GM21526 (cell line): ENCODE measurements around the gene STRADA.

ENCODE experiments used
- ATAC-seq: cut with Tn5 transposase; IDR thresholded peaks from one replicate; pipeline ENCODE4 v1.9.1; 2021; ENCODE audit warnings: moderate library complexity; ENCODE audit not compliant: unreplicated experiment, low FRiP score

STRADA gene

DNA sequence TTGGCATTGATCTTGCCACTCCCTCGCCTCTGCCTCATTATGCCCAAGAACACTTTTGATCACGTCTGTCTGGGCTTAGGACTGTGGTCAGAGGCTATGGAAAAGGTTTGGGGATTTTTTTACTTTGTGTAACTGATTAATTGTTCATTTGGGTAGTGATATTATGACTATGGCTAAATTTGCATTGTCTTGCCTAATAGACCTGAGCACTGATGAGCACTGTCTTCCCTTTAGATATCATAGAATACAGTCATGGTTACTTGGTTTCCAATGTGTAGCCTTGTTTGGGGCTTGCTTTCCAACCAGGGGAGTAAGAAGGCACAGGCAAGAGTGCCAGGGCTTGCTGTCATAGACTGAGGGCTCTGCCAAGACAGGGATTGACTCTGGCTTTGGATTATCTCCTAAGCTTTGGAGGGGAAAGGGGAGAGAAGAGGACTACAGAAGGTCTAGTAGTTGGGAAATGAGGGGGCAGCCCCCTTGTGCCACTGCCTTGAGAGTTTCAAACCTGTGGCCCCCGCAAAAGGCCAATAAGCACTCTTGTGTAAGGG is 55.4 kb downstream of the STRADA start:
- ATAC-seq, result no peak

DNA sequence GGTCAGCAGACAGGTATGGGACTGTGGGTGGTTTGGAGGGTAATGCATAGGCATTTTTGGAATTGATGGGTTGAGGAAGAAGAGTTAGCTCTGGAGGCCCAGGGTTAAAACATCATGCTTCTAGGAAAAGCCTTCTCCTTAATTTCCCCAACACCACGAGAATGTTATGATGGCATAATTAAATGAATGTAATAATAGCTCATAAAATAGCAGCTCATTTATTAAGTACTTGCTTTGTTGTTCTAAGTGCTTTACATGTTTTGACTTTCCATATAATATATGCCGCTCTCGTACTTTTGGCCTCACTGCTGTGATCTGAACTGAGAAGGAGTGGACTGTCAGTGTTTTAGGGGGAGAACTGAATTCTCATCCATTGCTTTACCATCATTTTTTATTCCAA is 56.0 kb downstream of the STRADA start:
- no peak for ATAC-seq

DNA sequence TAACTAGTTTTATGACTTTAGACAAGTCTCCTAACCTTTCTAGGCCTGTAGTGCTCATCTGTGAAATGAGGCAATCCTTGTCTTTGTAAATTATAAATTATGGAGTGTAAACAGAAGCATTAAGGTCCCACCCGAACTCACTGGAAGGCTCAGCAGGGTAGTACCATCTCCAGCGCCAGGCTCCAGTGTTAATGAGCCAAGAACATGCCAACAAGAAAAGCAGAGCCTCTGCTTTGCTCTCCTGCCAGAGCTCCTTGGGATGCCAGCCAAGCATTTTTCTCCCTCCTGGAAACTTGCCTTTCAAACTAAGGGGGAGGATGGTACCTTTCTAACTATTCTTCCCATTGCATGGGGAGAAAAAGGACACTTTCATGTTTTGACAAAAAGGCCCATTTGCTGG is 56.6 kb downstream of the STRADA start:
- ATAC-seq, result no peak

DNA sequence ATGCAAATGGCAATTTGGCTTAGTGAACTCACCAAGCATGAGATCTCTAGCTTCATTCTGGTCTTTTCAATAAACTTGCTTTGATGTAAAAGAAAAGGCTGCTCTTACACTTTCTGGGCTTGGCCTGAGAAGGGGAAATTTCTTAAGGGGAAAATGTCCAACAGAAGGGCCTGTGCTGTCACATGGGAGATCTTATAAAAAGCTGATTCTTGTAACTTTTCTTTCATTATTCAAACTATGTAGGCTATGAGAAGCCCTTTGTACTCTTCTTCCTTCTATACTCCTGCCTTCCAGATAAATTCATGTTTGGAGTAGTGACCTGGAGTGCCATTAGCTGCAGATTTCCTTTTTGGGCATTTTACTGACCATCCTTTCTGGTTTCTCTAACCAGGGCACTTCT is 58.6 kb downstream of the STRADA start:
- ATAC-seq, result no peak

DNA sequence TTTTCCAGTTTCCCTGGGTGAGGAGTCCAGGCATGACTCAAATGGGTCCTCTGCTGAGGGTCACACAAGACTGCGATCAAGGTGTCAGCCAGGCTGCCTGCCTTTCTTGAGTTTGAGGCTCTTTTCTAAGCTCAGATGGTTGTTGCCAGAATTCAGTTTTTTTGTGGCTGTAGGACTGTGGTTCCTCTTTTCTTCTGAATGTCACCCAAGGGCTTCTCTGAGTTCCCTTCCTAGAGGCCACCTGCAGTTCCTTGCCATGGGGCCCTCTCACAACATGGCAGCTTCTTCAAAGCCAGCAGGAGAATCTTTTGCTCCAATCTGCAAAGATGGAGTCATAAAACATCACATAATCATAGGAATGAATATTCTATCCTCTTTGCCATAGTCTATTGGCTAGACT is 59.2 kb downstream of the STRADA start:
- no peak for ATAC-seq

DNA sequence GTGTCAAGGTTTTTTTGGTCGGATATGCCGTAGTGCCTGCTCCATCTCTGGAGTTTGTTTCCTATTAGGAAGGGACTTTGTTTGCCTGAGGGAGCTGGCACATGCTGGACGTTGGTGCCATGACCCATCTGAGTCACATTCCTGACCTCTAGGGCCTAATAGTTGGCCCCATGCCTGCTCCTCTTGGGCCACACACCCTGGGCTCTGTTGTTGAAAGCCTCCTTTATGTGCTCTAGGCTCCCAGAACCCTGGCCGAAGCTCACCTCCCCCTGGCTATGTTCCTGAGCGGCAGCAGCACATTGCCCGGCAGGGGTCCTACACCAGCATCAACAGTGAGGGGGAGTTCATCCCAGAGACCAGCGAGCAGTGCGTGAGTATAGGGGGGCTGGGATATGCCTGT is 60.1 kb downstream of the STRADA start:
- no peak for ATAC-seq

DNA sequence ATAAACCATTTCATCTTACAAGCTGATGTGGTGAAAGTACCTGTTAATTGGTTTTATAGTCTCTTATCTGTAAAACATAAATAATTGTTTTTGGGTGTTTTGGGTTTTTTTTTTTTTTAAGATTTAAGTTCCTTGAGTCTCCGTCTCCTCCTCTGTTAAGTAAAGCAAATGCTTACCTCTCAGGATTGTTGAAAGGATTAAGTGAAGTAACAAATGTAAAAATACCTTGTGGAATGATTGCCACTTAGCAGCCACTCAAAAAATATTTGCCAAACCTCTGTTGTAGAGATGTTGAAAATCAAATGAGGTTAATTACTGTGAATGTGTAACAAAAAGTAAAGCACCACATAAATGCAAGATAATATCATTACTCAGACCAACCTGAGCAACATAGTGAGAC is 60.9 kb downstream of the STRADA start:
- ATAC-seq, result no peak

GRCh38 chr17:63679214-63679613 is 62.4 kb downstream of the STRADA start:
- no peak for ATAC-seq

GRCh38 chr17:63676584-63676983 is 65.0 kb downstream of the STRADA start:
- no peak for ATAC-seq

- no peak for ATAC-seq
Measured at GRCh38 chr17:63675607-63676546, 65.7 kb downstream of the STRADA start.

GRCh38 chr17:63675231-63675606 is 66.4 kb downstream of the STRADA start:
- no peak for ATAC-seq

DNA sequence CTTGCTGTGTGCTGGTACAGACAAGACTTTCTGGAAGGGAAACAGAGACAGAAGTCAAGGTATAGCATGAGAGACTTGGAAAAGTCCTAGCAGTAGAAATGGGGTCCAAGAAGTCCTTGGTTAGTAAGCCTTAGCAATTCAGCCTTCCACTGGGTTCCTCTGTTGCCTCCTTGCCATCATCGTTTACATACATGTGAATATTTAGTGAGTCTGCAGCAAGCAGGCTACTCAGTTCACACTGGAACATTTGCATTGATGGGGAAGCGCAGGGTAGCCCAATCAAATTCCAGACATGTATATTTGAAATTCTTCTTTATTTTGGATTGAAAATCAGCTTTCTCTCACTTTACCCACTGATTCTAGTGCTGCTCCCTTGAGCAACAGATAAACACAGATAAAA is 68.7 kb downstream of the STRADA start:
- ATAC-seq, result no peak

DNA sequence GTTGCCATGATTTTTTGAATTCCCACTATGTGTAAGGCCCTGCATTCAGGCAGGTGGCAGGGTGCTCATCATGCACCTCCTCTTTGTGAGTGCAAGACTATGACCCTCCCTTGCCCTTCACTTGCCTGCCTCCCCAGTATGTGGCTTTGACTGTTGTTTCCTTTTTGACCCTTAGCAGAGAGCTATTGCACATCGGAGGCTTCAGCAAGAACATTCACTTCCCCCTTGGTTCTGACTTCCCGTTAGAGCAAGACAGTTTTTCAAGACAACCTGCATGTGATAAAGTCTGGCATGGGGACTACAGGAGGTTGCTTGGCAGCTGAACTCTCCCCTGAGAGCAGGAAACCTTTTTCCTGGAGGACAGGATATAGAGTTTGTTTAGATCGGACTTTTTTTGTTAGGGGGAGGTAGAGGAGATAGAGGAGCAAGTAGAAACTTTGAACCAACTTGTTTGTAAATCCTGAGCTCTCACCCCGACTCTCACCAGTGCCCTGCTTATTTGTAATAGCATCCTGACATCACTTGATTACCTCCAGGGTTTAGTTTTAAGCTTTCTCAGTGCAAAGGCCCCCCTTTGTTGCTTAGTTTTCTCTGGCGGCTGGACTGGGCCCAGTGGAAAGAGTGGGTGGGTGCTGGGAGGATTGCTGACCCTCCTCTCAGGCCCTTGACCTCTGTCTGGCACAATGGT is 75.9 kb downstream of the STRADA start:
- no peak for ATAC-seq

DNA sequence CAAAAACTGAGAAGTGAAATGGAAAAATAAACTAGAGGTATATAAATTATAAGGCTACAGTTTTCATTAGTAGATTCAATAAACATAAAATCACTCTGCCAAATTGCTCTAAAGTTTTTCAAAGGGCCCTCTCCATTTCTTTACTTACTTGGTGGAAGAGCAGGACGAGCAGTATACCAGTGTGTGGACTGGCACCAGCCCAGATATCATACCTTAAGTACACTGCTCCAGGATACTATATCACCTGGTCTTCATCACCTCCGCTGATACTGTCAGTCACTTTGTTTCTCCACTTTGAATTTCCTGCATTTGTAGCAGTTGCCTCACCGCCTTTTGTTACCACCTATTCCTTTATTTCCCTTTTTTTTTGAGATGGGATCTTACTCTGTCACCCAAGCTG is 81.7 kb downstream of the STRADA start:
- ATAC-seq, result no peak

DNA sequence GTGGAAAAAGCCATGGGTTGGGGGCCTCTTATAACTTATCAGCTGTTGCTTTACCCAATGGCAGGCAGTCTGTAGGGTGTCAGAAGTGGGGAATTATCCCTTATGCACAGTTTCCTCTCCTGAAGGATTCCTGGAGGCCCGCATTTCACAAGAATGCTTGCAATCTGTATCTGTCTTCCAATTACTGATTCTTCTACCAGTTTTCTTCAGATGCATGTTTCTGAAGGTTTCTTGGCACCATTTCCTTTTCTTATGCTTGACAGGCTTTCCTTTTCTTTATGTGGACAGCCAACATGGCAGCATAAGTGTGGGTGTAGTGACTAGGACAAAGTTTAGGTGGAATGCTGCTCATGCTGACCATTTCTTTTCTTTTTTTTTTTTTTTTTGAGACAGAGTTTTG is 83.2 kb downstream of the STRADA start:
- ATAC-seq, result no peak

- ATAC-seq, result no peak
Measured at GRCh38 chr17:63657786-63658185, 83.8 kb downstream of the STRADA start.

DNA sequence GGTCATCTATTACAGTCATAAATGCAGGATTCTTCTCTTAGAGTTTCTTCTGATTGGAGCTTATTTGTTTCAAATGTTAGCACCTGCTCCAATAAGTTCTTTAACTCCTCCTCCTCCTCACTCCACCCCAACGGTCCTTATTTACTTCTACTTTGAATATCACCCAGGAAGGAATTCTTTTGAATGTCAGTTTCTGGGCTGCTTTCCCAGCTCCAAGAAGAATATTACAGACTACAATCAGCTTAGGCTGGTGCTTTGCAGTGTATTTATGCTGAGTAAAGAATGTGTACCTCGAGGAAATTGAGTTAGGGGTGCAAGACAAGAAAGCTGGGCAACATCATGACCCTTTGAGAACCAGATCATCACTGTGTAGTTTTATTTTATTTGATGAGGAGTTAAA is 88.5 kb downstream of the STRADA start:
- ATAC-seq, result no peak
